Natural killer cell (primary cell): Measurements from ENCODE around the gene ELAVL1. TPM values are rescaled to one million over a fixed set of nuclear protein-coding genes. Genes with fewer than 3 reads are reported as not detected.

Source experiments
- ATAC-seq, 3 donors: fragments of 150-1000 bp in 2 of 3; fragments of 200-7000 bp in 1 of 3; cut with Tn5 transposase; 1 replicate in 1 of 3; 2 replicates in 2 of 3; pipeline ENCODE4 v1.10.0; 2021; ENCODE audit warnings: mild to moderate bottlenecking in 2 of 3, moderate library complexity in 2 of 3
- DNase-seq, 2 donors: peaks; one replicate each; pipeline versions ENCODE4 v3.0.0 to v3.0.0-alpha.2; 2013 to 2021; ENCODE audit warnings: mixed read lengths in 1 of 2
- H3K27ac ChIP-seq: one replicate; pipeline ENCODE4 v1.5.1; 2013; ENCODE audit warnings: mild to moderate bottlenecking, low read length
- H3K27me3 ChIP-seq: one replicate; pipeline ENCODE4 v1.6.1; 2013; ENCODE audit warnings: low read length; ENCODE audit not compliant: control insufficient read depth, insufficient read depth
- H3K36me3 ChIP-seq: one replicate; pipeline ENCODE4 v1.6.1; 2013; ENCODE audit warnings: low read length; ENCODE audit not compliant: control insufficient read depth, insufficient read depth
- H3K4me1 ChIP-seq: one replicate; pipeline ENCODE4 v1.6.1; 2013; ENCODE audit warnings: low read length; ENCODE audit not compliant: control insufficient read depth, insufficient read depth
- H3K4me3 ChIP-seq: one replicate; pipeline ENCODE4 v1.5.1; 2013; ENCODE audit warnings: low read length
- H3K9me3 ChIP-seq: one replicate; pipeline ENCODE4 v1.6.1; 2013; ENCODE audit warnings: low read length; ENCODE audit not compliant: control insufficient read depth, insufficient read depth
- H3K27ac Mint-ChIP-seq, 2 donors: one replicate each; pipeline ENCODE4 v1.8.0; 2022; ENCODE audit warnings: mild to moderate bottlenecking in 2 of 2, mixed read lengths in 2 of 2, moderate library complexity in 1 of 2
- H3K27me3 Mint-ChIP-seq, 2 donors: one replicate each; pipeline ENCODE4 v1.8.0; 2022; ENCODE audit warnings: low read depth in 2 of 2, mixed read lengths in 2 of 2
- H3K36me3 Mint-ChIP-seq: one replicate; pipeline ENCODE4 v1.8.0; 2022; ENCODE audit warnings: mixed read lengths
- H3K4me1 Mint-ChIP-seq, 2 donors: one replicate each; pipeline ENCODE4 v1.8.0; 2022; ENCODE audit warnings: mixed read lengths in 2 of 2
- H3K4me3 Mint-ChIP-seq: one replicate; pipeline ENCODE4 v1.8.0; 2022; ENCODE audit warnings: mild to moderate bottlenecking, moderate library complexity, mixed read lengths
- H3K9me3 Mint-ChIP-seq, 2 donors: one replicate each; pipeline ENCODE4 v1.8.0; 2022; ENCODE audit warnings: mixed read lengths in 2 of 2
- WGBS: methylation state at CpG from one replicate; pipeline ENCODE4 v1.1.7; 2013; ENCODE audit warnings: missing lambda C conversion rate; ENCODE audit not compliant: insufficient coverage; 5-methylcytosine and 5-hydroxymethylcytosine counted together
- intact Hi-C: fragments of 100-400 bp; cut with micrococcal nuclease; formaldehyde crosslinking; loops from one replicate; pipeline ENCODE4 v1.14.2; 2022
- total RNA-seq, 4 donors: library from RNA; stranded (reverse); fragments of 120-200 nt in 1 of 4; gene quantifications; one replicate each; pipeline versions ENCODE4 v1.2.3 to v1.2.4, GENCODE V29; 2013 to 2022
- TF ChIP-seq, protein P1 (sequence below): fragments of 200-600 bp; IDR thresholded peaks from one replicate; pipeline ENCODE4 v1.8.0; 2022; ENCODE audit warnings: antibody characterized with exemption

Gene ELAVL1
- total RNA-seq, 3 donors from 2014 or later (not counting 1 experiment from before 2014, with no cell fraction given), result 36.9 to 43.9 (median 43.8) TPM

DNA sequence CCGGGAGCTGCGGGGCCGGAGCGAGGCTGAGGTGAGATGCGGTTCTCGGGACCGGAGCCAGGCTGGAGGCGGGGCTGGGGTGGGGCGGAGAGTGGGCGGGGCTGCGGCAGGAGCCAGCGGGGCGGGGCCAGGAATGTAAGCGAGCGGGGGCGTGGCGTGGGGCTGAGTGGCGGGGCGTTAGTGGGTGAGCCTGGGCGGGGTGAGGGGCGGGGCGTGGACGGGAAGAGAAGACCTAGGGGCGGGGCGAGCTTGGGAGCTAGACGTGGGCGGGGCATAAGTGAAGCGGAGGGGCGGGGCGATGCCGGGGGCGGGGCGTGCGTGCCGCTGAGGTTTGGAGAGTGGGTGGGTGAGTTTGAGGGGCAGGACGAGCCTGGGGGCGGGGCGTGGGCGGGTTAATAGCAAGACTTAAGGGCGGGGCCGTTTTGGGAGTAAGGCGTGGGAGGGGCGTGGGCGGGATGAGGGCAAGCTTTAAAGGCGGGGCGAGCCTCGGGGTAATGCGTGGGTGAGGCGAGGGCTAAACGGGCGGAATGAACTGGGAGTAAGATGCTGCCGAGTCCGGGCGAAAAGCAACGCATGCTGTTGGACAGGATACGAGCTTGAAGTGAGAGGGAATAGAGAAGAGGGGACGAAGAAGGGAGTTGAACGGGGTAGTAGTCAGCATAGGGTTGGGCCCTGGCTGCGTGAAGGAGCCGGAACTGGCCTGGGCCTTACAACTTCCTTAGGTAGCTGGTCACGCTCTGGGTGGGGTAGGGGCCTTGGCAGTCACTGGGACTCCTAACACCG, 84.7 kb downstream of the ELAVL1 start:
- peaks cover 21 to 42% of the 10 kb centered on the region in 2 donors for H3K4me1 Mint-ChIP-seq
- peaks cover 20% of the 10 kb centered on the region for H3K27me3 ChIP-seq
- under 1% methylated on average over 61 of the region's 62 CpGs for WGBS
- ATAC-seq (peak; percentile 75 to 89 (median 76)), DNase-seq (peak; percentile 96 to 99)
- H3K36me3 Mint-ChIP-seq, result no peaks in the 10 kb centered on the region
- peak overlapping the region; percentile 82 to 96 for H3K27ac Mint-ChIP-seq
- H3K9me3 Mint-ChIP-seq, result no peaks in the 10 kb centered on the region
- peak overlapping the region; percentile 55 for H3K4me3 ChIP-seq
- H3K36me3 ChIP-seq, result peaks cover 11% of the 10 kb centered on the region
- TF ChIP-seq, protein P1, sequence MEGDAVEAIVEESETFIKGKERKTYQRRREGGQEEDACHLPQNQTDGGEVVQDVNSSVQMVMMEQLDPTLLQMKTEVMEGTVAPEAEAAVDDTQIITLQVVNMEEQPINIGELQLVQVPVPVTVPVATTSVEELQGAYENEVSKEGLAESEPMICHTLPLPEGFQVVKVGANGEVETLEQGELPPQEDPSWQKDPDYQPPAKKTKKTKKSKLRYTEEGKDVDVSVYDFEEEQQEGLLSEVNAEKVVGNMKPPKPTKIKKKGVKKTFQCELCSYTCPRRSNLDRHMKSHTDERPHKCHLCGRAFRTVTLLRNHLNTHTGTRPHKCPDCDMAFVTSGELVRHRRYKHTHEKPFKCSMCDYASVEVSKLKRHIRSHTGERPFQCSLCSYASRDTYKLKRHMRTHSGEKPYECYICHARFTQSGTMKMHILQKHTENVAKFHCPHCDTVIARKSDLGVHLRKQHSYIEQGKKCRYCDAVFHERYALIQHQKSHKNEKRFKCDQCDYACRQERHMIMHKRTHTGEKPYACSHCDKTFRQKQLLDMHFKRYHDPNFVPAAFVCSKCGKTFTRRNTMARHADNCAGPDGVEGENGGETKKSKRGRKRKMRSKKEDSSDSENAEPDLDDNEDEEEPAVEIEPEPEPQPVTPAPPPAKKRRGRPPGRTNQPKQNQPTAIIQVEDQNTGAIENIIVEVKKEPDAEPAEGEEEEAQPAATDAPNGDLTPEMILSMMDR, result no peak
- H3K9me3 ChIP-seq, result no peaks in the 10 kb centered on the region
- H3K4me3 Mint-ChIP-seq, result peak overlapping the region; percentile 90
- peaks cover 60% of the 10 kb centered on the region for H3K4me1 ChIP-seq
- peak overlapping the region; percentile 72 for H3K27ac ChIP-seq
- intact Hi-C loops, result loop anchor here (1.0 kb wide), 2 partner anchors 16 to 51 kb away; no protein-coding TSS in a partner anchor
- H3K27me3 Mint-ChIP-seq, result peaks cover 0 to 17% of the 10 kb centered on the region in 2 donors

DNA sequence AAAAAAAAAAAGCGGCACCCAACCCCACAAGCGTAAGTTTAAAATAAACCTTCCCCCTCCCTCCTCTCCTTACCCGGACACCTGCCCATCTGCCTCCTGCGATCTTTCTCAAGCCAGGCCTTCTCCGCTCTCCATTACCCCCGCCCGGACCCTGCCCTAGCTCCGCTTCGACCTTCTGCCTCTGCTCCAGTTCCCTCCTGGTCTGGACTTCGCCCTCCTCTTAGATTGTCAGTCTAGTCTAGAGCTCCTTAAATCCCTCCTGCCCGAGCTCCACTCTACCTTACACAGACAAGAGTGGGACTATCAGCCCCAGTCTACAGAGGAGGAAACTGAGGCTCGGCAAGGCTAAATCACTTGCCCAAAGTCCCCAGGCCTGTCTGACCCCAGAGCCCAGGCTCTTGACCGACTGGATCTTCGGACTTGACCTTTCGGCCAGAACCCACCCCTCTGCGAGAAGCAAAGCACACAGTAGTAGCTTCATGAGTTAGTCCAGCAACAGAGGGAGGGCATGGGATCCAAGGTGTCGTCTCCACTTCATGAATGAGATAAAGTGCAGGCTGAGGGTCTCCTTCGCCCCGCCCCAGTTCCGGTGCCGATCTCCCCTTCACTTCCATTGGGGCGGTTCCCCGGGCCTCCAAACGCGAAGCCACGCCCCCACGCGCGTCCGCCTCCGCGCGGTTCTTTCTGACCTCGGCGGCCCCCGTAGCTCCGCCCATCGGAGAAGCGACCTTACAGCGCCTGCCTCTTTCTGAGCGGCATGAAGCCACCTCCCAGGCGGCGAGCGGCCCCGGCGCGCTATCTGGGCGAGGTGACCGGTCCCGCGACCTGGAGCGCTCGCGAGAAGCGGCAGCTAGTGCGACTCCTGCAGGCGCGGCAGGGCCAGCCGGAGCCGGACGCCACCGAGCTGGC, 85.6 kb downstream of the ELAVL1 start, which contains the start of gene SNAPC2:
SNAPC2 (plus strand) TSS at position 729 of the 909 bp plus-strand sequence; CDS start at position 758, 29 bp downstream.
- Histone ChIP-seq H3K27ac (peak within 1 kb of the TSS; percentile 72), H3K36me3 (peaks cover 11% of the 10 kb centered on the region), H3K27me3 (peaks cover 26% of the 10 kb centered on the region), H3K4me3 (peak within 1 kb of the TSS; percentile 55), H3K9me3 (no peaks in the 10 kb centered on the region), H3K4me1 (peaks cover 59% of the 10 kb centered on the region)
- H3K27me3 Mint-ChIP-seq, result peaks cover 0 to 22% of the 10 kb centered on the region in 2 donors
- WGBS, result 7% methylated on average over 62 of the region's 62 CpGs
- H3K9me3 Mint-ChIP-seq, result no peaks in the 10 kb centered on the region
- H3K36me3 Mint-ChIP-seq, result no peaks in the 10 kb centered on the region
- TF ChIP-seq, protein P1, result no peak
- peak within 1 kb of the TSS; percentile 90 for H3K4me3 Mint-ChIP-seq
- H3K27ac Mint-ChIP-seq, result peak within 1 kb of the TSS; percentile 82 to 96
- DNase-seq (peak; percentile 97 to 98), ATAC-seq (peak; percentile 60 to 79 (median 62))
- intact Hi-C loops, result loop anchor here (1.0 kb wide), 2 partner anchors 16 to 51 kb away; no protein-coding TSS in a partner anchor
- H3K4me1 Mint-ChIP-seq, result peaks cover 21 to 37% of the 10 kb centered on the region in 2 donors

DNA sequence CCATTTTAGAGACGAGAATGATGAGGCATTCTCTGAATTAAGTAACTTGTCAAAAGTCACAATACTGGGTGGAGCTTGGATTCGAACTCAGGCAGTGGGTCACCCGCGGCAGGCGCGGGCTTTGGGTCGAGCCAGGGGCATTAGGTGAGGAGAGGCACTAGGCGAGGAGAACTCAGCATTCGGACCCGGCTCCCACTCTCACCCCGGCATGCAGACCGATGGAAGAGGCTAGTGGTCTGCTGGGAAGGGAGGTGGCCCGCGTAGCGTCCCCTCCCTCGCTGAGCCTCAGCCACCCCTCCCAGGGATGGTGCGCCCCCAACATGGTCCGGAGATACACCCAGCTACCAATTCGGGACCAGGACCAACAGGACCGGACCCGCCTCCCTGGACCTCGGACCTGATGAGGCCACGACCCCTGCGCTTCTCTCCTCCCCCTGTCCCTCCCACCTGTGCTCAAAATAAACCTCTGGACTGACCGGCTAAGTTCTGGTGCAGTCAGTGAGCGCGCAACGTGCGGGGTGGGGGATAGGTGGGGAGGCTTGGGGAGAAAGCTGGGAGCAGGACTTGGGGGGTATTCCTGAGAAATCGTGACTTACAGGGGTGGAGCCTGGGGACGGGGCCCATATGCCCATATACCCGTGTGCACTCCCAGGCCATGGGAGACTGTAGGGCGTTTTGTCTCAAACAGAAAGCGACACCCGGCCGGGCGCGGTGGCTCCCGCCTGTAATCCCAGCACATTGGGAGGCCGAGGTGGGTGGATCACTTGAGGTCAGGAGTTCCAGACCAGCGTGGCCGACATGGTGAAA, 86.6 kb downstream of the ELAVL1 start:
- peaks cover 29% of the 10 kb centered on the region for H3K27me3 ChIP-seq
- H3K4me1 Mint-ChIP-seq, result peaks cover 21 to 37% of the 10 kb centered on the region in 2 donors
- DNase-seq (no peak), ATAC-seq (no peak)
- intact Hi-C loops, result no loop called here
- H3K27ac Mint-ChIP-seq, result peak overlapping the region in 1 of 2 donors; percentile 59
- 45% methylated on average over 42 of the region's 42 CpGs for WGBS
- no peak overlapping the region for H3K4me3 ChIP-seq
- no peak overlapping the region for H3K27ac ChIP-seq
- H3K36me3 ChIP-seq, result peaks cover 11% of the 10 kb centered on the region
- peaks cover 57% of the 10 kb centered on the region for H3K4me1 ChIP-seq
- no peaks in the 10 kb centered on the region for H3K9me3 ChIP-seq
- peak overlapping the region; percentile 90 for H3K4me3 Mint-ChIP-seq
- TF ChIP-seq, protein P1, result no peak
- H3K27me3 Mint-ChIP-seq, result peaks cover 0 to 24% of the 10 kb centered on the region in 2 donors
- no peaks in the 10 kb centered on the region for H3K9me3 Mint-ChIP-seq
- no peaks in the 10 kb centered on the region for H3K36me3 Mint-ChIP-seq
